RWPE1 (cell line): ENCODE results near the gene NPC1.
"Not testable (repeated sequence)": the region's sequence is repeated elsewhere in the genome, so short reads cannot be mapped to it uniquely, and the experiment has no call there.

ENCODE experiments used
- CTCF ChIA-PET: fragments of 350-600 bp; sonication (Branson Sonifier 250); formaldehyde crosslinking; extraction: SDS; loops from one replicate; lab custom pipeline; 2021; lab: Yijun Ruan, JAX
- POLR2A ChIA-PET: fragments of 400-600 bp; formaldehyde crosslinking; extraction: SDS; loops from one replicate; lab custom pipeline; 2020; ENCODE audit warnings: antibody characterized with exemption; ENCODE audit not compliant: low non-redundant PET; lab: Yijun Ruan, JAX
- DNase-seq: peaks from one replicate; pipeline ENCODE4 v3.0.0; 2012; ENCODE audit warnings: low spot score
- H3K27ac ChIP-seq: fragments of 450-650 bp; 2 replicates; pipeline ENCODE4 v1.5.1; 2017
- CTCF ChIP-seq: fragments of 450-650 bp; conservative IDR thresholded peaks from 2 replicates; pipeline ENCODE4 v1.5.1; 2017; ENCODE audit warnings: low read depth, mild to moderate bottlenecking

The NPC1 gene

GRCh38 chr18:23578891-23579653 lies 7.2 kb downstream of the NPC1 start:
- peak overlapping the region; percentile 62 for H3K27ac ChIP-seq
- no peak for DNase-seq
- TF ChIP-seq CTCF = no peak
- ChIA-PET POLR2A (no interaction called here), CTCF (no interaction called here)

- ChIA-PET POLR2A (no interaction called here), CTCF (interaction anchor here (0.6 kb wide), 1 partner anchor 35 kb away, joined by 5 read pairs; no protein-coding TSS in a partner anchor)
- no peak for DNase-seq
- TF ChIP-seq CTCF = no peak
- H3K27ac ChIP-seq = peak overlapping the region; percentile 46
Observed at GRCh38 chr18:23578067-23578701, 8.1 kb downstream of the NPC1 start.

GRCh38 chr18:23577521-23577920 lies 8.8 kb downstream of the NPC1 start:
- DNase-seq, POLR2A ChIA-PET: not testable (repeated sequence)
- CTCF ChIA-PET = interaction anchor here (0.6 kb wide), 1 partner anchor 35 kb away, joined by 5 read pairs; no protein-coding TSS in a partner anchor
- peak overlapping the region; percentile 46 for H3K27ac ChIP-seq

- POLR2A ChIA-PET = no interaction called here
- no peak for TF ChIP-seq CTCF
- no peak for DNase-seq
- CTCF ChIA-PET = no interaction called here
- peak overlapping the region; percentile 44 for H3K27ac ChIP-seq
Observed at GRCh38 chr18:23575309-23575651, 11.0 kb downstream of the NPC1 start.

- POLR2A ChIA-PET = no interaction called here
- CTCF ChIA-PET = no interaction called here
- DNase-seq = no peak
- no peak for TF ChIP-seq CTCF
- peak overlapping the region; percentile 44 for H3K27ac ChIP-seq
Observed at GRCh38 chr18:23574611-23575308, 11.5 kb downstream of the NPC1 start.

- ChIA-PET CTCF (no interaction called here), POLR2A (no interaction called here)
- peak; percentile 54 for DNase-seq
- TF ChIP-seq CTCF = no peak
- peak overlapping the region; percentile 62 for H3K27ac ChIP-seq
Observed at GRCh38 chr18:23573626-23574431, 12.5 kb downstream of the NPC1 start.
